ENCODE results near the gene ZBTB42. TPM values are rescaled to one million over a fixed set of nuclear protein-coding genes. Genes with fewer than 3 reads are reported as not detected.

ZBTB42 gene
- total RNA-seq, 1 experiment from 2014 or later: 4.2 TPM

- Histone ChIP-seq H3K27me3 (ENCODE audit: insufficient read depth, low read depth) (no peaks in the 10 kb centered on the region), H3K79me2 (ENCODE audit: low read depth) (peaks cover 16% of the 10 kb centered on the region), H3K4me1 (replicated peaks; ENCODE audit: insufficient read depth) (no peaks in the 10 kb centered on the region), H3K36me3 (ENCODE audit: low read depth) (no peaks in the 10 kb centered on the region), H2AFZ (no peak overlapping the region), H4K20me1 (ENCODE audit: insufficient read depth) (peaks cover 21% of the 10 kb centered on the region; the same call in 1 of the 2 replicates), H3F3A (ENCODE audit: insufficient read depth, low read depth) (no peaks in the 10 kb centered on the region), H3K27ac (no peak overlapping the region), H3K9me3 (ENCODE audit: insufficient read depth, low read depth) (no peaks in the 10 kb centered on the region), H3K4me3 (no peak overlapping the region), H3K9me2 (ENCODE audit: insufficient read depth) (no peaks in the 10 kb centered on the region), H3K4me2 (no peak overlapping the region)
- ChIA-PET CTCF (no interaction called here), POLR2A (ENCODE audit: unreplicated experiment) (no interaction called here)
- DNase-seq: no peak
- intact Hi-C loops (cut with micrococcal nuclease; ENCODE audit: unreplicated experiment): no loop called here
- no TSS peak for BruUV-seq (replicated peaks)
- TF ChIP-seq EZH2 (IDR thresholded peaks at IDR 0.05; ENCODE audit: low read depth): no peak
- no peak for TF ChIP-seq CTCF (conservative IDR thresholded peaks at IDR 0.05)
Measured at GRCh38 chr14:104786726-104787675, 13.9 kb upstream of the ZBTB42 start.

- ChIA-PET POLR2A (ENCODE audit: unreplicated experiment) (no interaction called here), CTCF (no interaction called here)
- BruUV-seq (replicated peaks): no TSS peak
- H3K79me2 ChIP-seq (ENCODE audit: low read depth): peaks cover 21% of the 10 kb centered on the region
- peaks cover 27% of the 10 kb centered on the region for H4K20me1 ChIP-seq (ENCODE audit: insufficient read depth)
- no peaks in the 10 kb centered on the region for H3K9me3 ChIP-seq (ENCODE audit: insufficient read depth, low read depth)
- H2AFZ ChIP-seq: no peak overlapping the region
- H3K4me1 ChIP-seq (replicated peaks; ENCODE audit: insufficient read depth): no peaks in the 10 kb centered on the region
- no peaks in the 10 kb centered on the region for H3K36me3 ChIP-seq (ENCODE audit: low read depth)
- intact Hi-C loops (cut with micrococcal nuclease; ENCODE audit: unreplicated experiment): no loop called here
- H3K9me2 ChIP-seq (ENCODE audit: insufficient read depth): no peaks in the 10 kb centered on the region
- no peaks in the 10 kb centered on the region for H3K27me3 ChIP-seq (ENCODE audit: insufficient read depth, low read depth)
- TF ChIP-seq EZH2 (IDR thresholded peaks at IDR 0.05; ENCODE audit: low read depth) (no peak), CTCF (conservative IDR thresholded peaks at IDR 0.05) (no peak)
- H3K4me2 ChIP-seq: no peak overlapping the region
- no peak overlapping the region for H3K4me3 ChIP-seq
- DNase-seq: no peak
- no peaks in the 10 kb centered on the region for H3F3A ChIP-seq (ENCODE audit: insufficient read depth, low read depth)
- no peak overlapping the region for H3K27ac ChIP-seq
Measured at GRCh38 chr14:104787736-104788135, 13.2 kb upstream of the ZBTB42 start.

GRCh38 chr14:104788161-104788818, 12.6 kb upstream of the ZBTB42 start:
- Histone ChIP-seq H3K9me2 (ENCODE audit: insufficient read depth) (no peaks in the 10 kb centered on the region), H4K20me1 (ENCODE audit: insufficient read depth) (peaks cover 32% of the 10 kb centered on the region), H3K79me2 (ENCODE audit: low read depth) (peaks cover 27% of the 10 kb centered on the region), H3K4me2 (no peak overlapping the region), H3K36me3 (ENCODE audit: low read depth) (no peaks in the 10 kb centered on the region), H3K4me3 (no peak overlapping the region), H3K9me3 (ENCODE audit: insufficient read depth, low read depth) (no peaks in the 10 kb centered on the region), H3K27me3 (ENCODE audit: insufficient read depth, low read depth) (no peaks in the 10 kb centered on the region), H3F3A (ENCODE audit: insufficient read depth, low read depth) (no peaks in the 10 kb centered on the region), H3K27ac (no peak overlapping the region), H2AFZ (no peak overlapping the region), H3K4me1 (replicated peaks; ENCODE audit: insufficient read depth) (peaks cover 3% of the 10 kb centered on the region; the same call in 1 of the 2 replicates)
- intact Hi-C loops (cut with micrococcal nuclease; ENCODE audit: unreplicated experiment): no loop called here
- POLR2A ChIA-PET (ENCODE audit: unreplicated experiment): no interaction called here
- no peak for DNase-seq
- no TSS peak for BruUV-seq (replicated peaks)
- TF ChIP-seq EZH2 (IDR thresholded peaks at IDR 0.05; ENCODE audit: low read depth) (no peak), CTCF (conservative IDR thresholded peaks at IDR 0.05) (no peak)
- CTCF ChIA-PET: no interaction called here

Data from PC-9 (cell line).